ENCODE measurements around the gene WDR49.
"Not testable (repeated sequence)": the region's sequence is repeated elsewhere in the genome, so short reads cannot be mapped to it uniquely, and the experiment has no call there.

WDR49 gene

GRCh38 chr3:167653760-167654159 lies at the start of gene WDR49:
Gene WDR49, minus strand, starts transcription at chr3:167653942. Its CDS starts 517 bp downstream, at chr3:167653425.
- DNase-seq: peak; percentile 9 to 10

- no peak for DNase-seq
Measured at GRCh38 chr3:167700926-167701325, 47.2 kb upstream of the WDR49 start.

- no peak for DNase-seq
Measured at GRCh38 chr3:167700046-167700445, 46.3 kb upstream of the WDR49 start.

- no peak for DNase-seq
Measured at GRCh38 chr3:167694121-167694520, 40.4 kb upstream of the WDR49 start.

GRCh38 chr3:167691366-167691765 lies 37.6 kb upstream of the WDR49 start:
- DNase-seq: peak; percentile 13 to 44

- DNase-seq: peak; percentile 16 to 78
Measured at GRCh38 chr3:167684388-167684993, 30.7 kb upstream of the WDR49 start.

- DNase-seq: no peak
Measured at GRCh38 chr3:167679526-167679925, 25.8 kb upstream of the WDR49 start.

- no peak for DNase-seq
Measured at GRCh38 chr3:167675848-167676247, 22.1 kb upstream of the WDR49 start.

GRCh38 chr3:167673221-167673620 lies 19.5 kb upstream of the WDR49 start:
- no peak for DNase-seq

GRCh38 chr3:167671878-167672427 lies 18.2 kb upstream of the WDR49 start:
- DNase-seq: no peak

- no peak for DNase-seq
Measured at GRCh38 chr3:167669699-167670098, 16.0 kb upstream of the WDR49 start.

GRCh38 chr3:167668651-167669050 lies 14.9 kb upstream of the WDR49 start:
- no peak for DNase-seq

GRCh38 chr3:167666563-167666962 lies 12.8 kb upstream of the WDR49 start:
- no peak for DNase-seq

- DNase-seq: no peak
Measured at GRCh38 chr3:167662919-167663400, 9.2 kb upstream of the WDR49 start.

- no peak for DNase-seq
Measured at GRCh38 chr3:167657684-167658225, 4.0 kb upstream of the WDR49 start.

- DNase-seq: no peak
Measured at GRCh38 chr3:167656821-167657220, 3.1 kb upstream of the WDR49 start.

- no peak for DNase-seq
Measured at GRCh38 chr3:167653155-167653554, 587 bp downstream of the WDR49 start.

- no peak for DNase-seq
Measured at GRCh38 chr3:167651826-167652225, 1.9 kb downstream of the WDR49 start.

GRCh38 chr3:167650459-167650858 lies 3.3 kb downstream of the WDR49 start:
- no peak for DNase-seq

GRCh38 chr3:167649746-167650145 lies 4.0 kb downstream of the WDR49 start:
- no peak for DNase-seq

GRCh38 chr3:167644611-167645010 lies 9.1 kb downstream of the WDR49 start:
- no peak for DNase-seq

GRCh38 chr3:167631471-167631870 lies 22.3 kb downstream of the WDR49 start:
- DNase-seq: no peak

- DNase-seq: no peak
Measured at GRCh38 chr3:167626490-167626889, 27.3 kb downstream of the WDR49 start.

- no peak for DNase-seq
Measured at GRCh38 chr3:167615030-167615429, 38.7 kb downstream of the WDR49 start.

- DNase-seq: not testable (repeated sequence)
Measured at GRCh38 chr3:167614196-167614595, 39.5 kb downstream of the WDR49 start.
